Activated CD4-positive, alpha-beta T cell treated with anti-CD3 and anti-CD28 coated beads, Interleukin-2, amount 10 ng/mL, durations not matched to agents 7 days and 5 days (primary cell): ENCODE measurements around the gene MEOX2. TPM values are rescaled to one million over a fixed set of nuclear protein-coding genes. Genes with fewer than 3 reads are reported as not detected.

Source experiments
- CTCF ChIA-PET: fragments of 350-600 bp; sonication (Branson Sonifier 250); formaldehyde crosslinking; loops from one replicate; lab custom pipeline; 2021; ENCODE audit warnings: antibody characterized with exemption; lab: Charles Lee
- POLR2A ChIA-PET: fragments of 350-600 bp; sonication (Branson Sonifier 250); formaldehyde crosslinking; loops from one replicate; lab custom pipeline; 2021; ENCODE audit warnings: antibody characterized with exemption; lab: Charles Lee
- DNase-seq: peaks from one replicate; pipeline ENCODE4 v3.0.0-alpha.2; 2020
- H3K27ac Mint-ChIP-seq: one replicate; pipeline ENCODE4 v1.8.0; 2021; ENCODE audit warnings: mild to moderate bottlenecking, moderate library complexity, mixed read lengths
- H3K27me3 Mint-ChIP-seq: one replicate; pipeline ENCODE4 v1.8.0; 2021; ENCODE audit warnings: mixed read lengths
- H3K36me3 Mint-ChIP-seq: one replicate; pipeline ENCODE4 v1.8.0; 2021; ENCODE audit warnings: low read depth, mixed read lengths
- H3K4me1 Mint-ChIP-seq: one replicate; pipeline ENCODE4 v1.8.0; 2021; ENCODE audit warnings: mixed read lengths
- H3K4me3 Mint-ChIP-seq: one replicate; pipeline ENCODE4 v1.8.0; 2021; ENCODE audit warnings: mild to moderate bottlenecking, moderate library complexity, mixed read lengths
- H3K9me3 Mint-ChIP-seq: one replicate; pipeline ENCODE4 v1.8.0; 2021; ENCODE audit warnings: mixed read lengths
- total RNA-seq, 2 experiments: library from RNA; stranded (reverse); gene quantifications; one replicate each; pipeline ENCODE4 v1.2.3, GENCODE V29; 2021

The MEOX2 gene
- total RNA-seq, 2 experiments from 2014 or later = not detected

- Mint-ChIP-seq H3K4me3 (no peak overlapping the region), H3K4me1 (no peaks in the 10 kb centered on the region), H3K27ac (no peak overlapping the region), H3K27me3 (no peaks in the 10 kb centered on the region), H3K9me3 (no peaks in the 10 kb centered on the region), H3K36me3 (no peaks in the 10 kb centered on the region)
- POLR2A ChIA-PET = no interaction called here
- no peak for DNase-seq
- CTCF ChIA-PET = no interaction called here
Measured at GRCh38 chr7:15626041-15626440, 60.4 kb downstream of the MEOX2 start.

- CTCF ChIA-PET = no interaction called here
Measured at GRCh38 chr7:15625466-15625865, 61.0 kb downstream of the MEOX2 start.

GRCh38 chr7:15621468-15621867 is 65.0 kb downstream of the MEOX2 start:
- peaks cover 4% of the 10 kb centered on the region for H3K9me3 Mint-ChIP-seq
- H3K27me3 Mint-ChIP-seq = no peaks in the 10 kb centered on the region
- CTCF ChIA-PET = no interaction called here
- no peak for DNase-seq
- no peaks in the 10 kb centered on the region for H3K36me3 Mint-ChIP-seq
- no peak overlapping the region for H3K27ac Mint-ChIP-seq
- no peak overlapping the region for H3K4me3 Mint-ChIP-seq
- POLR2A ChIA-PET = no interaction called here
- no peaks in the 10 kb centered on the region for H3K4me1 Mint-ChIP-seq

More at GRCh38 chr7:15625466-15625865, 61.0 kb downstream of the MEOX2 start:
- Mint-ChIP-seq H3K4me3 (no peak overlapping the region), H3K4me1 (no peaks in the 10 kb centered on the region), H3K27me3 (no peaks in the 10 kb centered on the region), H3K9me3 (no peaks in the 10 kb centered on the region), H3K36me3 (no peaks in the 10 kb centered on the region), H3K27ac (no peak overlapping the region)
- no peak for DNase-seq
- POLR2A ChIA-PET = no interaction called here

- Mint-ChIP-seq H3K27me3 (no peaks in the 10 kb centered on the region), H3K9me3 (peaks cover 4% of the 10 kb centered on the region), H3K4me3 (no peak overlapping the region), H3K27ac (no peak overlapping the region), H3K4me1 (no peaks in the 10 kb centered on the region), H3K36me3 (no peaks in the 10 kb centered on the region)
- ChIA-PET POLR2A (no interaction called here), CTCF (no interaction called here)
- DNase-seq = no peak
Measured at GRCh38 chr7:15620491-15621185, 65.8 kb downstream of the MEOX2 start.

- peaks cover 4% of the 10 kb centered on the region for H3K9me3 Mint-ChIP-seq
- H3K36me3 Mint-ChIP-seq = no peaks in the 10 kb centered on the region
- ChIA-PET CTCF (no interaction called here), POLR2A (no interaction called here)
- H3K4me3 Mint-ChIP-seq = no peak overlapping the region
- H3K4me1 Mint-ChIP-seq = no peaks in the 10 kb centered on the region
- H3K27me3 Mint-ChIP-seq = no peaks in the 10 kb centered on the region
- no peak overlapping the region for H3K27ac Mint-ChIP-seq
- DNase-seq = no peak
Measured at GRCh38 chr7:15618275-15618674, 68.2 kb downstream of the MEOX2 start.

- Mint-ChIP-seq H3K27me3 (no peaks in the 10 kb centered on the region), H3K4me1 (no peaks in the 10 kb centered on the region), H3K9me3 (no peaks in the 10 kb centered on the region), H3K4me3 (no peak overlapping the region), H3K27ac (no peak overlapping the region), H3K36me3 (no peaks in the 10 kb centered on the region)
- ChIA-PET POLR2A (no interaction called here), CTCF (no interaction called here)
- no peak for DNase-seq
Measured at GRCh38 chr7:15612205-15612604, 74.3 kb downstream of the MEOX2 start.

GRCh38 chr7:15610503-15610902 is 76.0 kb downstream of the MEOX2 start:
- H3K9me3 Mint-ChIP-seq = no peaks in the 10 kb centered on the region
- no peak overlapping the region for H3K4me3 Mint-ChIP-seq
- no peaks in the 10 kb centered on the region for H3K4me1 Mint-ChIP-seq
- ChIA-PET POLR2A (no interaction called here), CTCF (no interaction called here)
- no peaks in the 10 kb centered on the region for H3K27me3 Mint-ChIP-seq
- DNase-seq = no peak
- H3K27ac Mint-ChIP-seq = no peak overlapping the region
- no peaks in the 10 kb centered on the region for H3K36me3 Mint-ChIP-seq

GRCh38 chr7:15609287-15609686 is 77.2 kb downstream of the MEOX2 start:
- CTCF ChIA-PET = no interaction called here
- H3K9me3 Mint-ChIP-seq = no peaks in the 10 kb centered on the region
- POLR2A ChIA-PET = no interaction called here
- no peaks in the 10 kb centered on the region for H3K36me3 Mint-ChIP-seq
- no peak overlapping the region for H3K4me3 Mint-ChIP-seq
- H3K27me3 Mint-ChIP-seq = no peaks in the 10 kb centered on the region
- H3K27ac Mint-ChIP-seq = no peak overlapping the region
- H3K4me1 Mint-ChIP-seq = no peaks in the 10 kb centered on the region
- no peak for DNase-seq

GRCh38 chr7:15607529-15608210 is 78.8 kb downstream of the MEOX2 start:
- POLR2A ChIA-PET = no interaction called here
- no peak for DNase-seq
- Mint-ChIP-seq H3K27me3 (no peaks in the 10 kb centered on the region), H3K9me3 (no peaks in the 10 kb centered on the region), H3K36me3 (no peaks in the 10 kb centered on the region), H3K27ac (no peak overlapping the region), H3K4me3 (no peak overlapping the region), H3K4me1 (no peaks in the 10 kb centered on the region)
- CTCF ChIA-PET = no interaction called here

- Mint-ChIP-seq H3K4me3 (no peak overlapping the region), H3K27me3 (no peaks in the 10 kb centered on the region), H3K36me3 (no peaks in the 10 kb centered on the region), H3K9me3 (no peaks in the 10 kb centered on the region), H3K27ac (no peak overlapping the region), H3K4me1 (no peaks in the 10 kb centered on the region)
- no peak for DNase-seq
- ChIA-PET CTCF (no interaction called here), POLR2A (no interaction called here)
Measured at GRCh38 chr7:15606561-15606960, 79.9 kb downstream of the MEOX2 start.

GRCh38 chr7:15604166-15604565 is 82.3 kb downstream of the MEOX2 start:
- no peak for DNase-seq
- H3K36me3 Mint-ChIP-seq = no peaks in the 10 kb centered on the region
- POLR2A ChIA-PET = no interaction called here
- CTCF ChIA-PET = no interaction called here
- H3K4me3 Mint-ChIP-seq = no peak overlapping the region
- H3K4me1 Mint-ChIP-seq = no peaks in the 10 kb centered on the region
- no peaks in the 10 kb centered on the region for H3K27me3 Mint-ChIP-seq
- H3K9me3 Mint-ChIP-seq = peaks cover 2% of the 10 kb centered on the region
- no peak overlapping the region for H3K27ac Mint-ChIP-seq

GRCh38 chr7:15603124-15603523 is 83.4 kb downstream of the MEOX2 start:
- Mint-ChIP-seq H3K27me3 (no peaks in the 10 kb centered on the region), H3K4me1 (no peaks in the 10 kb centered on the region), H3K4me3 (no peak overlapping the region), H3K9me3 (peaks cover 2% of the 10 kb centered on the region), H3K27ac (no peak overlapping the region), H3K36me3 (no peaks in the 10 kb centered on the region)
- ChIA-PET CTCF (no interaction called here), POLR2A (no interaction called here)
- DNase-seq = no peak

GRCh38 chr7:15602236-15602635 is 84.2 kb downstream of the MEOX2 start:
- no peak overlapping the region for H3K4me3 Mint-ChIP-seq
- H3K27ac Mint-ChIP-seq = no peak overlapping the region
- no peaks in the 10 kb centered on the region for H3K36me3 Mint-ChIP-seq
- CTCF ChIA-PET = no interaction called here
- DNase-seq = no peak
- POLR2A ChIA-PET = no interaction called here
- H3K9me3 Mint-ChIP-seq = peaks cover 2% of the 10 kb centered on the region
- no peaks in the 10 kb centered on the region for H3K27me3 Mint-ChIP-seq
- no peaks in the 10 kb centered on the region for H3K4me1 Mint-ChIP-seq

- Mint-ChIP-seq H3K27me3 (no peaks in the 10 kb centered on the region), H3K4me1 (no peaks in the 10 kb centered on the region), H3K4me3 (no peak overlapping the region), H3K9me3 (peaks cover 5% of the 10 kb centered on the region), H3K27ac (no peak overlapping the region), H3K36me3 (no peaks in the 10 kb centered on the region)
- CTCF ChIA-PET = no interaction called here
- POLR2A ChIA-PET = no interaction called here
- no peak for DNase-seq
Measured at GRCh38 chr7:15601175-15601574, 85.3 kb downstream of the MEOX2 start.
